ENCODE data around the gene MAP2K7.
"Not testable (repeated sequence)": the region's sequence is repeated elsewhere in the genome, so short reads cannot be mapped to it uniquely, and the experiment has no call there.

MAP2K7 gene

GRCh38 chr19:7931221-7932061 lies 27.8 kb downstream of the MAP2K7 start:
- no peak for DNase-seq (ENCODE audit: low read depth in 2 of 2)

- no peak for DNase-seq (ENCODE audit: low read depth in 2 of 2)
Observed at GRCh38 chr19:7932276-7932929, 28.7 kb downstream of the MAP2K7 start.

GRCh38 chr19:7932930-7933300 lies 29.2 kb downstream of the MAP2K7 start:
- DNase-seq (ENCODE audit: low read depth in 2 of 2), result no peak

GRCh38 chr19:7933411-7933810 lies 29.7 kb downstream of the MAP2K7 start:
- DNase-seq (ENCODE audit: low read depth in 2 of 2), result no peak

- no peak for DNase-seq (ENCODE audit: low read depth in 2 of 2)
Observed at GRCh38 chr19:7933828-7934725, 30.4 kb downstream of the MAP2K7 start.

GRCh38 chr19:7934766-7935165 lies 31.1 kb downstream of the MAP2K7 start:
- no peak for DNase-seq (ENCODE audit: low read depth in 2 of 2)

GRCh38 chr19:7940841-7941240 lies 37.2 kb downstream of the MAP2K7 start:
- DNase-seq (ENCODE audit: low read depth in 2 of 2), result no peak

- no peak for DNase-seq (ENCODE audit: low read depth in 2 of 2)
Observed at GRCh38 chr19:7941895-7942596, 38.4 kb downstream of the MAP2K7 start.

- no peak for DNase-seq (ENCODE audit: low read depth in 2 of 2)
Observed at GRCh38 chr19:7942981-7943443, 39.3 kb downstream of the MAP2K7 start.

GRCh38 chr19:7943444-7944176 lies 39.9 kb downstream of the MAP2K7 start, which contains the start of gene TIMM44:
TIMM44 (minus strand) TSS chr19:7943666; CDS start chr19:7943651, 15 bp downstream.
- DNase-seq (ENCODE audit: low read depth in 2 of 2), result peak; percentile 96 to 97

- DNase-seq (ENCODE audit: low read depth in 2 of 2), result peak; percentile 83 to 85
Observed at GRCh38 chr19:7944177-7944761, 40.6 kb downstream of the MAP2K7 start.

GRCh38 chr19:7947939-7948338 lies 44.3 kb downstream of the MAP2K7 start:
- DNase-seq (ENCODE audit: low read depth in 2 of 2), result no peak

GRCh38 chr19:7953060-7953459 lies 49.4 kb downstream of the MAP2K7 start:
- no peak for DNase-seq (ENCODE audit: low read depth in 2 of 2)

GRCh38 chr19:7953576-7953975 lies 49.9 kb downstream of the MAP2K7 start:
- no peak for DNase-seq (ENCODE audit: low read depth in 2 of 2)

- DNase-seq (ENCODE audit: low read depth in 2 of 2), result no peak
Observed at GRCh38 chr19:7955696-7956095, 52.0 kb downstream of the MAP2K7 start.

- no peak for DNase-seq (ENCODE audit: low read depth in 2 of 2)
Observed at GRCh38 chr19:7959211-7959610, 55.5 kb downstream of the MAP2K7 start.

- DNase-seq (ENCODE audit: low read depth in 2 of 2), result not testable (repeated sequence)
Observed at GRCh38 chr19:7961082-7961481, 57.4 kb downstream of the MAP2K7 start.

GRCh38 chr19:7961920-7962626 lies 58.4 kb downstream of the MAP2K7 start:
- DNase-seq (ENCODE audit: low read depth in 2 of 2), result no peak

- no peak for DNase-seq (ENCODE audit: low read depth in 2 of 2)
Observed at GRCh38 chr19:7962644-7963268, 59.1 kb downstream of the MAP2K7 start.
